ENCODE data around the gene SZT2.

The SZT2 gene

DNA sequence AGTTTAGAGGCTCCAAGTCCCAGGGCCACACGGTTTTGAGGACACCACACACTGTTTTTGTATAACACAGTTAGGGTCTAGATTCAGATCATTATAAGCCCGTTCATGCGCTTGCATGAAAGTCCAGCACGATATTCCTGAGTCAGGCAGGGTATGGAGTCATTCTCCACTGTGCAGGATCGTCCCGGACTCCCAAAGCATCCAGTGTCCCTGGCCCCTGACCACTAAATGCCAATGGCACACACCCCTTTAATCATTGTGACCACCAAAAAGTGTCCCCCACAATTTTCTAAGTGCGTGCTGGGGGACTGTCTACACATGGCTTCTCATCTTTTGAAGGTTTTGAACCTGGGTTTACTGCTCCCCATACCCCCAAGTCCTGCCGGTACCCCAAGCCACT lies 113.8 kb downstream of the SZT2 start:
- DNase-seq (ENCODE audit: low read depth) = no peak
- no peak overlapping the region for H3K4me3 ChIP-seq (ENCODE audit: low read depth, low read length)
- TF ChIP-seq, protein P1, sequence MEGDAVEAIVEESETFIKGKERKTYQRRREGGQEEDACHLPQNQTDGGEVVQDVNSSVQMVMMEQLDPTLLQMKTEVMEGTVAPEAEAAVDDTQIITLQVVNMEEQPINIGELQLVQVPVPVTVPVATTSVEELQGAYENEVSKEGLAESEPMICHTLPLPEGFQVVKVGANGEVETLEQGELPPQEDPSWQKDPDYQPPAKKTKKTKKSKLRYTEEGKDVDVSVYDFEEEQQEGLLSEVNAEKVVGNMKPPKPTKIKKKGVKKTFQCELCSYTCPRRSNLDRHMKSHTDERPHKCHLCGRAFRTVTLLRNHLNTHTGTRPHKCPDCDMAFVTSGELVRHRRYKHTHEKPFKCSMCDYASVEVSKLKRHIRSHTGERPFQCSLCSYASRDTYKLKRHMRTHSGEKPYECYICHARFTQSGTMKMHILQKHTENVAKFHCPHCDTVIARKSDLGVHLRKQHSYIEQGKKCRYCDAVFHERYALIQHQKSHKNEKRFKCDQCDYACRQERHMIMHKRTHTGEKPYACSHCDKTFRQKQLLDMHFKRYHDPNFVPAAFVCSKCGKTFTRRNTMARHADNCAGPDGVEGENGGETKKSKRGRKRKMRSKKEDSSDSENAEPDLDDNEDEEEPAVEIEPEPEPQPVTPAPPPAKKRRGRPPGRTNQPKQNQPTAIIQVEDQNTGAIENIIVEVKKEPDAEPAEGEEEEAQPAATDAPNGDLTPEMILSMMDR (IDR thresholded peaks at IDR 0.05; ENCODE audit: control insufficient read depth, extremely low read depth, insufficient read depth) = no peak
